OCI-LY3 (cell line): ENCODE measurements around the gene NUDT6.
"Not testable (repeated sequence)": the region's sequence is repeated elsewhere in the genome, so short reads cannot be mapped to it uniquely, and the experiment has no call there.

Experiments
- EZH2phosphoT487 ChIP-seq: fragments of 200-600 bp; shearing (Covaris generic); IDR thresholded peaks from 2 replicates; pipeline ENCODE4 v1.6.1; 2018; ENCODE audit warnings: antibody characterized with exemption, mixed run types, low read depth
- TF ChIP-seq, protein P1 (sequence below): fragments of 200-600, 300-600 bp; sonication (generic); IDR thresholded peaks from 2 replicates; pipeline ENCODE4 v1.5.1; 2014; ENCODE audit warnings: antibody characterized with exemption, low read length, low read depth

- TF ChIP-seq, protein P1, sequence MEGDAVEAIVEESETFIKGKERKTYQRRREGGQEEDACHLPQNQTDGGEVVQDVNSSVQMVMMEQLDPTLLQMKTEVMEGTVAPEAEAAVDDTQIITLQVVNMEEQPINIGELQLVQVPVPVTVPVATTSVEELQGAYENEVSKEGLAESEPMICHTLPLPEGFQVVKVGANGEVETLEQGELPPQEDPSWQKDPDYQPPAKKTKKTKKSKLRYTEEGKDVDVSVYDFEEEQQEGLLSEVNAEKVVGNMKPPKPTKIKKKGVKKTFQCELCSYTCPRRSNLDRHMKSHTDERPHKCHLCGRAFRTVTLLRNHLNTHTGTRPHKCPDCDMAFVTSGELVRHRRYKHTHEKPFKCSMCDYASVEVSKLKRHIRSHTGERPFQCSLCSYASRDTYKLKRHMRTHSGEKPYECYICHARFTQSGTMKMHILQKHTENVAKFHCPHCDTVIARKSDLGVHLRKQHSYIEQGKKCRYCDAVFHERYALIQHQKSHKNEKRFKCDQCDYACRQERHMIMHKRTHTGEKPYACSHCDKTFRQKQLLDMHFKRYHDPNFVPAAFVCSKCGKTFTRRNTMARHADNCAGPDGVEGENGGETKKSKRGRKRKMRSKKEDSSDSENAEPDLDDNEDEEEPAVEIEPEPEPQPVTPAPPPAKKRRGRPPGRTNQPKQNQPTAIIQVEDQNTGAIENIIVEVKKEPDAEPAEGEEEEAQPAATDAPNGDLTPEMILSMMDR, result not testable (repeated sequence)
- TF ChIP-seq EZH2phosphoT487, result not testable (repeated sequence)
Observed at GRCh38 chr4:122844391-122844790, 78.0 kb downstream of the NUDT6 start.
